CD14-positive monocyte (primary cell): Measurements from ENCODE around the gene MPDZ. TPM values are rescaled to one million over a fixed set of nuclear protein-coding genes. Genes with fewer than 3 reads are reported as not detected.
A peak's percentile ranks its signal among the peaks of the same experiment; 100 is the strongest.

Source experiments
- DNase-seq, 3 donors: peaks; one replicate each; pipeline ENCODE4 v3.0.0-alpha.2; 2011 to 2022
- H2AFZ ChIP-seq: 2 replicates; pipeline ENCODE4 v1.6.0; 2012; ENCODE audit warnings: mild to moderate bottlenecking, low read depth, low read length, inconsistent platforms; ENCODE audit not compliant: insufficient read depth, poor library complexity, severe bottlenecking
- H3K27ac ChIP-seq, 2 donors: 1 replicate in 1 of 2; 2 replicates in 1 of 2; pipeline ENCODE4 v1.5.1; 2012 to 2013; ENCODE audit warnings: low read length in 2 of 2, control low read depth in 1 of 2, inconsistent platforms in 1 of 2, low read depth in 1 of 2, mild to moderate bottlenecking in 1 of 2
- H3K27me3 ChIP-seq, 2 donors: one replicate each; pipeline versions ENCODE4 v1.6.0 to v1.6.1; 2011 to 2013; ENCODE audit warnings: low read length in 2 of 2; ENCODE audit not compliant: control insufficient read depth in 2 of 2, insufficient read depth in 2 of 2
- H3K36me3 ChIP-seq, 2 donors: replicated peaks in 1 of 2; 1 replicate in 1 of 2; 2 replicates in 1 of 2; pipeline versions ENCODE4 v1.5.1 to v1.6.1; 2012 to 2013; ENCODE audit warnings: low read length in 2 of 2, control low read depth in 1 of 2, inconsistent platforms in 1 of 2, mild to moderate bottlenecking in 1 of 2; ENCODE audit not compliant: insufficient read depth in 2 of 2, control insufficient read depth in 1 of 2
- H3K4me1 ChIP-seq, 2 donors: 1 replicate in 1 of 2; 2 replicates in 1 of 2; pipeline versions ENCODE4 v1.5.1 to v1.6.1; 2012 to 2013; ENCODE audit warnings: low read length in 2 of 2, control low read depth in 1 of 2, inconsistent platforms in 1 of 2, mild to moderate bottlenecking in 1 of 2, moderate library complexity in 1 of 2; ENCODE audit not compliant: insufficient read depth in 2 of 2, control insufficient read depth in 1 of 2
- H3K4me2 ChIP-seq: replicated peaks from 2 replicates; pipeline ENCODE3; 2012; ENCODE audit warnings: low read length, moderate library complexity, mild to moderate bottlenecking; ENCODE audit not compliant: poor library complexity, severe bottlenecking; ENCODE audit errors: extremely low read depth
- H3K4me3 ChIP-seq, 3 experiments: fragments of 200-600 bp in 1 of 3; sonication (generic) in 1 of 3; replicated peaks in 1 of 3; 1 replicate in 2 of 3; 2 replicates in 1 of 3; pipeline ENCODE4 v1.5.1; 2011 to 2013; ENCODE audit warnings: low read length in 3 of 3, mild to moderate bottlenecking in 3 of 3, control low read depth in 2 of 3, low read depth in 2 of 3, inconsistent platforms in 1 of 3, moderate library complexity in 1 of 3
- H3K79me2 ChIP-seq: 2 replicates; pipeline ENCODE4 v1.6.0; 2012; ENCODE audit warnings: mild to moderate bottlenecking, control low read depth, inconsistent platforms, low read length, moderate library complexity; ENCODE audit not compliant: insufficient read depth
- H3K9ac ChIP-seq: 2 replicates; pipeline ENCODE4 v1.6.0; 2017; ENCODE audit warnings: low read length, mild to moderate bottlenecking; ENCODE audit not compliant: insufficient read depth, poor library complexity, severe bottlenecking
- H3K9me3 ChIP-seq, 2 donors: replicated peaks in 1 of 2; 1 replicate in 1 of 2; 2 replicates in 1 of 2; pipeline versions ENCODE4 v1.5.1 to v1.6.1; 2012 to 2013; ENCODE audit warnings: low read length in 2 of 2, control low read depth in 1 of 2; ENCODE audit not compliant: control insufficient read depth in 1 of 2, insufficient read depth in 1 of 2
- H4K20me1 ChIP-seq: 2 replicates; pipeline ENCODE4 v1.6.0; 2012; ENCODE audit warnings: mild to moderate bottlenecking, low read length, control low read depth, moderate library complexity; ENCODE audit not compliant: insufficient read depth
- H3K27ac Mint-ChIP-seq, 7 donors: one replicate each; pipeline ENCODE4 v1.8.0; 2020; ENCODE audit warnings: mild to moderate bottlenecking in 7 of 7, mixed read lengths in 7 of 7, moderate library complexity in 6 of 7, inconsistent platforms in 2 of 7
- H3K27me3 Mint-ChIP-seq, 3 donors: one replicate each; pipeline ENCODE4 v1.8.0; 2021 to 2022; ENCODE audit warnings: low read depth in 3 of 3, mild to moderate bottlenecking in 3 of 3, mixed read lengths in 3 of 3, moderate library complexity in 3 of 3, inconsistent platforms in 1 of 3
- H3K36me3 Mint-ChIP-seq, 2 donors: one replicate each; pipeline ENCODE4 v1.8.0; 2020; ENCODE audit warnings: mixed read lengths in 2 of 2, inconsistent platforms in 1 of 2, mild to moderate bottlenecking in 1 of 2
- H3K4me1 Mint-ChIP-seq: one replicate; pipeline ENCODE4 v1.8.0; 2020; ENCODE audit warnings: mild to moderate bottlenecking, mixed read lengths
- H3K4me3 Mint-ChIP-seq, 2 donors: one replicate each; pipeline ENCODE4 v1.8.0; 2020; ENCODE audit warnings: mild to moderate bottlenecking in 2 of 2, mixed read lengths in 2 of 2, moderate library complexity in 1 of 2
- H3K9me3 Mint-ChIP-seq, 7 donors: one replicate each; pipeline ENCODE4 v1.8.0; 2020 to 2022; ENCODE audit warnings: mixed read lengths in 7 of 7, mild to moderate bottlenecking in 6 of 7, moderate library complexity in 6 of 7, inconsistent platforms in 2 of 7
- CTCF ChIP-seq: fragments of 200-600 bp; IDR thresholded peaks from one replicate; pipeline ENCODE4 v1.8.0; 2022; ENCODE audit warnings: antibody characterized with exemption, mild to moderate bottlenecking
- WGBS: methylation state at CpG from one replicate; pipeline ENCODE4 v1.1.5; 2013; ENCODE audit warnings: missing lambda C conversion rate; ENCODE audit not compliant: insufficient coverage; 5-methylcytosine and 5-hydroxymethylcytosine counted together
- intact Hi-C, 2 donors: fragments of 100-400 bp; cut with micrococcal nuclease; formaldehyde crosslinking; loops; one replicate each; pipeline versions ENCODE4 v1.15.0 to v1.15.1; 2023
- polyA plus RNA-seq, 3 donors: library from polyadenylated mRNA; depleted of rRNA in 1 of 3; unstranded in 2 of 3; stranded (reverse) in 1 of 3; fragments of 300-500 nt in 2 of 3; fragments of >200 nt in 1 of 3; fragmentation: Illumina TruSeq in 2 of 3; gene quantifications; 1 replicate in 2 of 3; 2 replicates in 1 of 3; pipeline ENCODE4 v1.2.3, GENCODE V29; 2012 to 2021

Gene MPDZ
- polyA plus RNA-seq, 3 donors, result not detected

GRCh38 chr9:13278368-13279246 is 885 bp downstream of the MPDZ start:
- H3K36me3 ChIP-seq, result no peaks in the 10 kb centered on the region
- no peaks in the 10 kb centered on the region for H3K36me3 Mint-ChIP-seq
- no peak for TF ChIP-seq CTCF
- H3K4me3 Mint-ChIP-seq, result peak overlapping the region; percentile 43 to 63
- H3K4me3 ChIP-seq, result no peak overlapping the region
- no peaks in the 10 kb centered on the region for H3K9me3 ChIP-seq
- H3K79me2 ChIP-seq, result no peaks in the 10 kb centered on the region
- no peak overlapping the region for H3K27ac ChIP-seq
- no peaks in the 10 kb centered on the region for H4K20me1 ChIP-seq
- peaks cover 21 to 34% of the 10 kb centered on the region in 2 donors for H3K27me3 ChIP-seq
- H3K4me1 Mint-ChIP-seq, result peaks cover 2% of the 10 kb centered on the region
- intact Hi-C loops, result no loop called here
- peaks cover 21 to 43% (median 29%) of the 10 kb centered on the region in 3 donors for H3K27me3 Mint-ChIP-seq
- no peak for DNase-seq
- no peak overlapping the region for H3K9ac ChIP-seq
- H3K9me3 Mint-ChIP-seq, result peaks cover 0 to 10% (median 2%) of the 10 kb centered on the region in 7 donors
- H3K4me2 ChIP-seq, result peak overlapping the region; percentile 4
- WGBS, result 1% methylated on average over 45 of the region's 67 CpGs
- H2AFZ ChIP-seq, result no peak overlapping the region
- no peak overlapping the region for H3K27ac Mint-ChIP-seq
- no peaks in the 10 kb centered on the region for H3K4me1 ChIP-seq

GRCh38 chr9:13278023-13278367 is 1.5 kb downstream of the MPDZ start:
- no peak overlapping the region for H3K27ac Mint-ChIP-seq
- TF ChIP-seq CTCF, result no peak
- peak overlapping the region in 1 of 2 donors; percentile 63 for H3K4me3 Mint-ChIP-seq
- peaks cover 0 to 10% (median 2%) of the 10 kb centered on the region in 7 donors for H3K9me3 Mint-ChIP-seq
- 47% methylated on average over 9 of the region's 10 CpGs for WGBS
- H3K27me3 Mint-ChIP-seq, result peaks cover 21 to 43% (median 29%) of the 10 kb centered on the region in 3 donors
- H3K36me3 ChIP-seq, result no peaks in the 10 kb centered on the region
- peaks cover 2% of the 10 kb centered on the region for H3K4me1 Mint-ChIP-seq
- H4K20me1 ChIP-seq, result no peaks in the 10 kb centered on the region
- no peak for DNase-seq
- no peaks in the 10 kb centered on the region for H3K36me3 Mint-ChIP-seq
- no peak overlapping the region for H3K9ac ChIP-seq
- H2AFZ ChIP-seq, result no peak overlapping the region
- H3K27me3 ChIP-seq, result peaks cover 21 to 34% of the 10 kb centered on the region in 2 donors
- no peak overlapping the region for H3K4me2 ChIP-seq
- intact Hi-C loops, result no loop called here
- H3K9me3 ChIP-seq, result no peaks in the 10 kb centered on the region
- no peak overlapping the region for H3K4me3 ChIP-seq
- no peaks in the 10 kb centered on the region for H3K4me1 ChIP-seq
- no peak overlapping the region for H3K27ac ChIP-seq
- no peaks in the 10 kb centered on the region for H3K79me2 ChIP-seq
